Caki2 (cell line): ENCODE measurements around the gene YPEL1. TPM values are rescaled to one million over a fixed set of nuclear protein-coding genes. Genes with fewer than 3 reads are reported as not detected.
A peak's percentile ranks its signal among the peaks of the same experiment; 100 is the strongest.
"Not testable (repeated sequence)": the region's sequence is repeated elsewhere in the genome, so short reads cannot be mapped to it uniquely, and the experiment has no call there.

Source experiments
- DNase-seq: peaks from one replicate; pipeline ENCODE4 v3.0.0-alpha.2; 2015; ENCODE audit warnings: low read depth
- in situ Hi-C: cut with HindIII; loops from 2 replicates; pipeline ENCODE4 v1.10.0; 2016; ENCODE audit warnings: low sequenced_read_pairs, low pct_unique_long_range_greater_than_20kb, mixed read lengths
- total RNA-seq: library from RNA; depleted of rRNA; stranded (reverse); fragments of >200 nt; shearing (Covaris generic); gene quantifications from 2 replicates; pipeline ENCODE4 v1.2.3, GENCODE V29; 2014; ENCODE audit warnings: low replicate concordance

The YPEL1 gene
- total RNA-seq, 1 experiment from 2014 or later, result 2.2 TPM

DNA sequence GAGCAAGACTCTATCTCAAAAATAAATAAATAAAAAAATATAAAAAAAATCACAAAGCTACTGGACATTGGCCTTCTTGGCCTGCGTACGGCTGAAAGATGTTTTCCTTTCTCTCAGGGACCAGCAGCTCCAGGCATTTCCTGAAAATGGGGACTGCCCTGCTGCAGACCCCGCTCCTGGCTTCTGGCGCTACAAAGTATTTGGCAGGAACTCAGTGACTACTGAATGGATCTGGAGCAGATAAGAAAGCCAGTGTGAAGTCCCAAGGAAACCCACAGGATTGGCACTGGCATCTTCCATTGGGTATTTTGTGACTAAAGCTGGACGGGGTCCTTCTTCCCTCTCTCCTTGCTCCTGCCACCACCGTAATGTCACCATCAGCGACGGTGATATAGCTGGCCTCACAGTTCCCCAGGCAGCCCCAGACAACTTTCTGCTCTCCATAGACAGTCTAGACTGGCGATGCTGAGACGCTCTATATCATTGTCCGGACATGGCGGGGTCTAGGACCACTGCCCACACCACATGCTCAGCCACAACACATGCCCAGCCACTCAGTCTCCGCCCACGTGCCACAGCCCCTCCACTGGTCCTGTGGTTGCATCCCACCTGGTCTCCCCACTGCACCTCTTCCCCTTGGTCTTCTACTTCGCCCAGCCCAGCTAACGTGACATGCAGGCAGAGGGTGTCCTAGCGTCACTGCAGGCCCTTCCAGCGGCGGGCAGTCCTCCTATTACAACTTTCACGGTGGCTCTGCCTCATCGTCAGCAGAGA, 22.7 kb upstream of the YPEL1 start:
- in situ Hi-C loops, result no loop called here
- DNase-seq, result no peak

DNA sequence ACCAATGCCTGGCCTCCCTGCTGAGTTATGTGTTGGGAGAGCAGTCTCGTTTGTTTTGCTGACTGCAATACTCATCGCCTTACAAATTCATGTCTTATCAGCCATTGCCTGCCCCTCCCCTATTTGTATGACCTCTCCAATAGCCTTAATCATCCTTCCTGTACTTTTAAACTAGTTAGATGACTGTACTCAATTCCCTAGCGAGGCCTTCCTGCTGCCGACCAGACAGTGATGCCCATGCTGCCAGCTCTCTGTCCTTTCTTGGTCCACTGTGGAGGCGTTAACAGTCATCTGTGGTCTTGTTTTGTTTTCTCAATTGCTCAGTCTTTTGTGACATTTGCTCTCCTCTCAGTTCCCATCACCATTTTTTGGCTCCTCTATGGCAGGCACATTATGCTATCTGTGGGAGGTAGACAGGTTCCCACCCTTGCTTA, 20.3 kb upstream of the YPEL1 start:
- in situ Hi-C loops, result no loop called here
- peak; percentile 47 for DNase-seq

DNA sequence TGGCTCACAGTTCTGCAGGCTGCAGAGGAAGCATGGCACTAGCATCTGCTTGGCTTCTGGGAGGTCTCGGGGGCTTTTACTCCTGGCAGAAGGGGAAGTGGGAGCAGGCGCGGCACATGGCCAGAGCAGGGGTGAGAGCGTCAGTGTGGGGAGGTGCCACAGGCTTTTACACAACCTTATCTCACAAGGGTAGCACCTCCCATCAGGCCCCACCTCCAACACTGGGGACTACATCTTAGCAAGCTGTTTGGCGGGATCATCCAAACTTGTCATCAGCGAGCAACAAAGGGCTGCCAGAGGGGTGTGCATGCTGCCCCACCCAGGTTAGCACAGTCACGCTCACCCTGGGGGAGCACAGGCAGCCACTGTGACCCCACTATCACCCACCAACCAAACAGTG, 18.9 kb upstream of the YPEL1 start:
- DNase-seq, result no peak
- in situ Hi-C loops, result no loop called here

DNA sequence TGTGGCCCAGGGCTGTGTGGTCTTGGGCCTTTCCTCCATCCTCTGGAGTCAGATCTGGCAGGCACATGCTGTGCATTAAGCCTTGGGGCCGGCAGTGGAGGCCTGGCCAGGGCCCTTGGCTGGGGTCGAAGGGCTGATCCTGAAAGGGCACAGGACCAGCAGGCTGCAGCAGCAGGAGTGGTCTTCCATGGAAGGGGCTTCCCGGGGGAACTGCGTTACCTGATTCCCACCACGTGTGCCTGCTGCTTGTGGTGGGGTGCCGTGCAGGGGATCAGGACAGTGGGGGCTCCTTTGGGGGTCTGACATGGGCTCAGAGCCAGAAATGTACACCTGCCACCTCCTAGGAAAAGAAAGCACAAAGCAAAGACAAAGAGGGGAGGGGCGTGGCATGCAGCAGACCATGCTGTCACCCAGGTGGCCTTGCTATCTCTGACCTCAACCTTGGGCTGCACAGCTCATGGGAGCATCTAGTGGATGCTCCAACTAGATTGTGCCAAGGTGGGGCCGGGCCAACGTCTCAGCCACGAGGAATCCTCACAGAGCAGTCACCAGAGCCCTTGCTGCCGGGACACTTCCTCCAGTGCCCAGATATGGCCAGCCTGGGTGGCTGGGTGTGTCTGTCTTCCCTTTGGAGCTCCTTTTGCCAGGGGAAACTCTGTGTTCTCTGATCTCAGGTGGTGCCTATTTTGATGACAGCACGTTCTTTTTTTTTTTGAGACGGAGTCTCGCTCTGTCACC, 17.9 kb upstream of the YPEL1 start:
- no peak for DNase-seq
- in situ Hi-C loops, result no loop called here

DNA sequence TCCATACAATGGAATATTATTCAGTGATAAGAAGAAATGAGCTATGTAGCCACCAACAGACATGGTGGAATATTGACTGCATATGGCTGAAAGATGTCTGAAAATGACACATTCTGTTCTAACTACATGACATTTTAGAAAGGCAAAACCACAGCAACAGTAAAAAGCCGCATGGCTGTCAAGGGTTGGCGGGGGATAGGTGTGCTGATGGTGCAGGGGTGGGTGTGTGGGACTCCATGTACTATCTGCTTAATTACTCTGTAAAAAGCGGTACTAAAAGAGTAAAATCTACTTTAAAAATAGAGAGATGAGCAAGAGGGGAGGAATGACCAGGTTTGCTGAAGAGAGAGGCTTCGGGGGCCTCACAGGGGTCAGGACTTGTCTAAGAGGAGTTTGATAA, 16.7 kb upstream of the YPEL1 start:
- no peak for DNase-seq
- in situ Hi-C loops, result no loop called here

DNA sequence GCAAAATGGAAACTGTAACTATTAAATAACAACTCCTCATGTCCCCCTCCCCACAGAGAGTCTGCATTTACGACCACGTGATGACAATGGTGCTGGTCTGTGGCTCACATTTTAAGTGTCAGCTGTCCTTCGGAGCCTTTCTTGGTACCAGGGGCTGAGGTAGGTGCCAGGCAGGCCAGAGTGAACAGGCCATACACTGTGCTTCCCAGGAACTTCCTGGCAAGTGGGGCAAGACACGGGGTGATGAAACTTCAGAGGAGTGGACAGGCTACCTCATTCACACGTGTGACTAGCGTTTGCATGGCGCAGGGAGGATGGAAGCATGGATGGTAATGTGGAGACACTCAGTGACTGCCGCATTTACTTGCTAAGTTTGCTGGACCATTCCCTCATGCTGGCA, 10.4 kb upstream of the YPEL1 start:
- in situ Hi-C loops, result no loop called here
- DNase-seq, result no peak

DNA sequence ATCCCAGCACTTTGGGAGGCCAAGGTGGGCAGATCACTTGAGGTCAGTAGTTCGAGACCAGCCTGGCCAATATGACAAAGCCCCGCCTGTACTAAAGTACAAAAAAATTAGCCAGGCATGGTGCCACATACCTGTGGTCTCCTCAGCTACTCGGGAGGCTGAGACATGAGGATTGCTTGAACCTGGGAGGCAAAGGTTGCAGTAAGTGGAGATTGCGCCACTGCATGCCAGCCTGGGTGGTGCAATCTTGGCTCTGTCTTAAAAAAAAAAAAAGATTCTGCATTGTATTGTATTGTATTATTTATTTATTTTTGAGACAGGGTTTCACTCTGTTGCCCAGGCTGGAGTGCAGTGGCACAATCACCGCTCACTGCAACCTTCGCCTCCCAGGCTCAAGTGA, 9.3 kb upstream of the YPEL1 start:
- DNase-seq, in situ Hi-C loops: not testable (repeated sequence)

DNA sequence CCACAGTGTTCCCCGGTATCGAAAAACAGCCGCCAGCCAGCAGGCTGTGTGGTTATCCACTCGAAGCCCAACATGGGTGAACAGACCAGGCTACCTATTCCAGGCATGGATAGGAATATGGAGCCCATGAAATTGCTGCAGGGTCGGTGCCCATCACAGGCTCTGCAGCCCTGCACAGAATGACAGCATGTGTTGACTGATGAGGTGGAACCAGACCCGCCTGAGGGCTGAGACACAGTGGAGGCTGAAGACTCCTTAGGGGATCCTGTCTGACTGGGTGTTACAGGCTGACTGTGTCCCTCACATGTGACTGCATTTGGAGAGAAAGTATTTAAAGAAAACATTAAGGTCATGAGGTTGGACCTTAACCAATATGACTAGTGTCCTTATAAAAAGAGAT, 6.2 kb upstream of the YPEL1 start:
- in situ Hi-C loops, result no loop called here
- peak; percentile 64 for DNase-seq

DNA sequence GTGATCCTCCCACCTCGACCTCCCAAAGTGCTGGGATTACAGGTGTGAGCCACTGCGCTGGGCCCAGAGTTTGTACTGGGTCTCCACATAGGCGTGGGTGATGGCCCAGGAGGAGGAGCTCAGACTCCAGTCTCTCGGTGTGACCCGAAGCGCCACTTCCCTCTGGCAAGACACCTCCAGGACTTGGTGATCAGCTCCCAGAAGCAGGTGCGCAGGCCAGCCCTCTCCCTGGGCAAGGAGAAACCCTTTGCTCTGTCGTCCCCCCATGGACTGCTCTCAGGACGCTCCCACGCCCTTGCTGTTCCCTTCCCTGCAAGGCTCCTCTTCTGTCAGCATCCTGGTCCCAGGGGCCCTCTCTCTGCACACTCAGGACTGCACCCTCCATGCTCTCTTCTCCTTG, 5.5 kb upstream of the YPEL1 start:
- in situ Hi-C loops, result no loop called here
- no peak for DNase-seq

DNA sequence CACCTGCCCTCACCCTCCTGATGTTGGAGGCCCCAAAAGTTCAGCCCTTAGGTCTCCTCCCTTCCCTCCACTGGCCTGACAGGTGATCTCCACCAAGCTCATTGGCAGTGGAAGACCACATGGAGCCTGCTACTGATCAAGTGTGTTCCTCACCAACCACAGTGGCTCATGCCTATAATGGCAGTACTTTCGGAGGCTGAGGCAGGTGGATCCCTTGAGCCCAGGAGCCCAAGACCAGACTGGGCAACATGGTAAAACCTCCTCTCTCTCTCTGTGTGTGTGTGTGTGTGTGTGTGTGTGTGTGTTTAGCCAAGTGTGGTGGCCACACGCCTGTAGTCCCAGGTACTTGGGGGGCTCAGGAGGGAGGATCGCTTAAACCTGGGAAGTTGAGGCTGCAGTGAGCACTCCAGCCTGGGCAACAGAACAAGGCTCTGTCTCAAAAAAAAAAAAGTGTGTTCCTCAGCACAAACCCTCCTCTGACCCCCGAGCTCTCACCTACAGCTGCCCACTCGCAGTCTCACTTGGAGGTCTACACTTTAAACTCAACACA, 4.3 kb upstream of the YPEL1 start:
- DNase-seq, result no peak
- in situ Hi-C loops, result no loop called here

DNA sequence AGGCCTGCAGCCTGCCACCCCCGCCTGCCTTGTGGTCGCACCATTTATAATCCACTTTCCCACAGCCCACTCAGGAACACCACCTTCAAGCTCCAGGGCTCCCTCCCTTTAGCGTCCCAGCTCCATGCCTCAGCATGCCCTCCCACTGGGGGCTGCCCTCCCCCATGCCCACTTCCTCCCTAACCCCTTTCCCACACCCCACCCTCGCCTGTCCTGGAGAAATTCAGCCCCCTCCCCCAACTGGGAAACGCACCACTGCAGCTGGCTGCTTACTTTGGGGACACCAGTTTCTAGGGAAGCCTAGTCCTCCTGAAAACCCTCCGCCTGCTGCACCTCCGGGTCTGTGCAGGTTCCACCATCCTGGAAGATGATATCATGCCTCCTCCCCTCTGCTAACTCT, 3.4 kb upstream of the YPEL1 start:
- DNase-seq, result no peak
- in situ Hi-C loops, result no loop called here

DNA sequence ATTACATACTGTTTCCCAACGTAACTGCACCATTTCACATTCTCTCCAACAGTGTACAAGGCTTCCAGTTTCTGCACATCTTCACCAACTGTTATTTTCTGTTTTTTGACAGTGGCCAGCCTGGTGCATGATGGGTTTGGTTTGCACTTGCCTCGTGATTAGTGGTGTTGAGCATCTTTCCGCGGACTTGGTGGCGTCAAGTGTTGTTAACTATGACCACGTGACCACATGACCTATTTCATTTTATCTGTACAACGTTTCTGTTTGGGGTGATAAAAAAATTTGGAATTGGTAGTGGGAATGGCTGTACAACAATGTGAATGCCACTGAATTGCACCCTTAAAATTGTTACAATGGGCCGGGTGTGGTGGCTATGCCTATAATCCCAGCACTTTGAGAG, 2.5 kb upstream of the YPEL1 start:
- in situ Hi-C loops, result no loop called here
- DNase-seq, result no peak

DNA sequence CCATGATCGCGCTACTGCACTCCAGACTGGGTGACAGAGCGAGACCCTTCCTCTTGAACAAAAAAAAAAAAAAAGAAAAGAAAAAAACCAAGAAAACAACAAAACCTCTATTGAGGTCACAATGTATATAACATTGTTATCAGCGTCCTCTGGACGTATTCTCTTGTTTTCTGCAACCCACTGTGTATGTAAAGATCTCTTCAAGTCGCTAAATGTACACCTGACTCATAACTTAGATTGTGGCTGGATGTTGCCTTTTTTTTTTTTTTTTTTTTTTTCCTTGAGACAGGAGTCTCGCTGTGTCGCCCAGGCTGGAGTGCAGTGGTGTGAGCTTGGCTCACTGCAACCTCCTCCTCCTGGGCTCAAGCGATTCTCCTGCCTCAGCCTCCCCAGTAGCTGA, 1.4 kb upstream of the YPEL1 start:
- in situ Hi-C loops, result no loop called here
- DNase-seq, result no peak

DNA sequence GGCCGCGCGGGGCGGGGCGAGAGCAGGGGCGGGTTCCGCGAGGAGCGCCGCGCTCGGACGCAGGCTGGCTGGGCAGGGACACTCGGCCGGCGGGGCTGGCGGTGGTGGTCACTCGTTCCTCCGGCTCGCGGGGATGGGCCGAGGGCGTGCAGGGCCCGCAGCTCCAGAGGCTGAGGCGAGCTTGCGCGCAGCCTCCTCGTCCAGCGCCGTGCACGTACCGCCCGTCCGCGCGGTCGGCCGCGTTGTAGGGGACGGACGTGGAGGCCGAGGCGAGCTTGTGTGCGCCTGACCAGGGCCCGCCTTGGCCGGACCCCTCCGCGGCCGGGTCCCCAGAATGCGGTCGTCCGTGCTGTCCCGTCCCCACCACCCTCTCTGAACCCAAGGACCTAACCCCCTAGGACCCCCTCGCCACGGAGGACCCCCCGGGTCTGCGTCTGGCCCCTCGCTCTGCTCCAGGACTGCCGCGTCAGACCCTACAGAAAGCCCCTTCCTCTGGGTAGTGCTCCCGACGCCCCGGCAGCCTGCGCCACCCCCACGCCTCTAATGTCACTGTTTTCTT, 569 bp upstream of the YPEL1 start:
- no peak for DNase-seq
- in situ Hi-C loops, result no loop called here

DNA sequence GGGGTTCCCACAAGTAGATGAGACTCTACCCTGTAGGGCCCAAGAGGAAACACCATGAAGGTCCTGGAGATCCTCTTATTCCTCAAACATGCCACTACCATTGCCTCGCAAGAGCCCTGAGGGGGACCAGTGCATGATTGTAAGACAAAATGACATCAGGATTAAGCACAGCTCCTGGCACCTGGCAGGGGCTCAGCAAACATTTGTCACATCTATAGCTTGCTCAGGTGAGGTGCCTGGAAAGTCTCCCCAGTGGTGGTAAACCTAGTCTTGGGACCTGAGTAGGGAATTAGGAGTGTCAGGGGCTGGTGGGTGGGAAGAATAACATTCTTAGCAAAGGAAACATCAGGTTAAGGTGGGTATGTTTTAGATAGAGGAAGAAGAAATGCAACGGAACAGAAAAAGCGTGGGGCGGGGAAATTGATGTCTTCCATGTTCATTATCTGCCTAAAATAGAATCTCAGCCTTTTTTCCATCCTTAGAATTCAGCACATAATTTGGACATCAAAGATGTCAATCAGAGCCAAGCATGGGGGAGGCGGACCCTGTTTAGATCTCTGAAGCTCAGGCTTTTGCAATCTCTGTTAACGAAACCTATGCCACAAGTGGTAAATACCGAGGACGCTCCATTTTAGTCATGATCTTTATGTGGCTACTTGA, 924 bp downstream of the YPEL1 start:
- in situ Hi-C loops, result no loop called here
- no peak for DNase-seq

DNA sequence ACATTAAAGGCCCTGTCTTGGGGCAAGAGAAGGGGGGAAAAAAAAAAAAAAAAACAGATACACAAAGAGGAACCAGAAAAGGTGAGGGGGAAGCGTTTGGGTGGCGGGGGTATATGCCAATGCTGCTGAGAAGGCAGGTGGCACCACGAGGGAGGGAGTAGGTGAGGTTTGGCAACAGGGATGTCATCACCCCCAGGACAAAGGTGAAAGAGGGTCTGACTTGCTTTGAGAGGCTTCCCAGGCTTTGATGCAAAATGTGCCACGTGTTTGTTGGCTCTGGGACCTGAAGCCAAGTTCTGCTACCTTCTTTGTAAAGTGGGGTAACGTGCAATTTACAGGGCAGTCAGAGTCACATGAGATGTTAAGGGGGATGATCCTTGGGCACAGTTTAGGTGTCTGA, 4.1 kb downstream of the YPEL1 start:
- DNase-seq, result no peak
- in situ Hi-C loops, result no loop called here

DNA sequence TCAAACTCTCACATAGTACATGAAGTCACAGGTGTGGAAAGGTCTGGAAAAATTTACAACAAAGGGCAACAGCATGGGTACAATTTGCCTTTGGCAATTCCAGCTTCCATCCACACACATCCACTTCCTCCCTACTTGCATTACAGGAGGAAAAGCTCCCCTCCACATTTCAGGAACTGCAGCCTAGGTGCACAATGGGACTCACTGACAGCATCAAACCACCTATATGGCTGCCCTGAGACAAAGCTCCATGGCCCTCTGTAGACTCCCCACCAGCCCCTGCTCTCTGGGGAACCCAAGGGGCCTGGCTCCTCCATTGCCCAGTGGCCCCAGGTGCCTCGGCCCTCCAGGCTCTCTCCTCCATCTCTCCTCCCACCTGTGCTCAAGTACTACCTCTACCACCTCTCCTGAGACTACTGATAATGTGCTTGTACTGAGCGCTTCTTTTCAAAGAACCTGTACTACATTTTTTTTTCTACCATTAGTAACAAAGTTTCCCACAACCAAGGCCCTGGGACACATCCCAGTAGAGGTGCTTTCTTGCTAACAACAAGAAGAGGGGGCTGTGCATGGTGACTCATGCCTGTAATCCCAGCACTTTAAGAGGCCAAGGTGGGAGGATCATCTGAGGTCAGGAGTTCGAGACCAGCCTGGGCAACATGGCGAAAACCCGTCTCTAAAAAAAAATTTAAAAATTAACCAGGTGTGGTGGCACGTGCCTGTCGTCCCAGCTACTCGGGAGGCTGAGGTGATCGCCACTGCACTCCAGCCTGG, 4.9 kb downstream of the YPEL1 start:
- in situ Hi-C loops, result no loop called here

DNA sequence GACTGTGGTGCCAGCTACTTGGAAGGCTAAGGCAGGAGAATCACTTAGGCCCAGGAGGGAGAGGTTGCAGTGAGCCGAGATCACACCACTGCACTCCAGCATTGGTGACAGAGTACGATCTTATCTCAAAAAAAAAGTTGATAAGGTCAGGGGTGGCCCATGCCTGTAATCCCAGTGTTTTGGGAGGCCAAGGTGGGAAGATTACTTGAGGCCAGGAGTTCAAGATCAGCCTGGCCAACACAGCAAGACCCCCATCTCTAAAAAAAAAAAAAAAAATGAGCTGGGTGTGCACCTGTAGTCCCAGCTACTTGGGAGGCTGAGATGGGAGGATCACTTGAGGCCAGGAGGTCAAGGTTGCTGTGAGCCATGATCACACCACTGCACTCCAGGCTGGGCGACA, 6.4 kb downstream of the YPEL1 start:
- DNase-seq, in situ Hi-C loops: not testable (repeated sequence)

More for the DNA sequence above, 4.9 kb downstream of the YPEL1 start:
- DNase-seq, result no peak
